HUES6 (cell line): ENCODE measurements around the gene HOXC9.

Experiments used
- H3K27ac ChIP-seq: 2 replicates; pipeline ENCODE4 v1.7.0; 2013; ENCODE audit warnings: low read depth, mild to moderate bottlenecking, low read length, inconsistent platforms
- H3K27me3 ChIP-seq: 2 replicates; pipeline ENCODE4 v1.6.1; 2013; ENCODE audit warnings: low read length; ENCODE audit not compliant: control insufficient read depth, insufficient read depth
- H3K36me3 ChIP-seq: 2 replicates; pipeline ENCODE4 v1.6.1; 2013; ENCODE audit warnings: low read length; ENCODE audit not compliant: control insufficient read depth, insufficient read depth
- H3K4me1 ChIP-seq: 2 replicates; pipeline ENCODE4 v1.6.1; 2013; ENCODE audit warnings: low read length; ENCODE audit not compliant: control insufficient read depth, insufficient read depth
- H3K4me3 ChIP-seq: 2 replicates; pipeline ENCODE4 v1.5.1; 2013; ENCODE audit warnings: low read depth, low read length
- H3K9ac ChIP-seq: one replicate; pipeline ENCODE4 v1.6.1; 2013; ENCODE audit warnings: mild to moderate bottlenecking, low read length
- H3K9me3 ChIP-seq: 2 replicates; pipeline ENCODE4 v1.6.1; 2013; ENCODE audit warnings: low read depth, low read length; ENCODE audit not compliant: control insufficient read depth, insufficient read depth

HOXC9 gene

DNA sequence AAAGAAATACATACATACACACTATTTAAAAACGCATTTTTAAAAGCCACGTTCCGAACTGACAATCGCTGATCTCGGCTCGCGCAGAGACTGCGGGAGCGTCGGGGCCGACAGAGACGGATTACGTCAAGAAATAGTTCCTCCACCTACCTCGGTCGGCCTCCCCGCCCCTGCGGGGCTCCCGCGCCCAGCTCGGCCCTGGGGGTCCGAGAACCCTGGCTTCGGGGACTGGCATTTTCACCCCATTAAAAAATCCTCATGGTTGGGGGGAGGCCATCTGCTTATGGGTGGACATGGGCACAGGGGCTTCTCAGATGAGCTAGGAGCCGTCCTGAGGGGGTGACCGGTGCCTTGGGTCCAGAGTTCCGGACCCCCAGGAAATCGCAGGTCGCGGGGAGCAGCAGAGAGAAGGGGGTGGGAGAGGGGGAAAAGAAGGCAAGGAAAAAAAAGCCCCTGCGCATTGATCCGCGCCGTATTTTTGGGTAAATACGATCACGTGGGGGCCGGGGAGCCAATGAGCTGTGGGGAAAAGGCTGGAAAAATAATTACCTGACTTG is 324 bp upstream of the HOXC9 start:
- H3K36me3 ChIP-seq = no peaks in the 10 kb centered on the region
- H3K27ac ChIP-seq = no peak overlapping the region
- H3K9me3 ChIP-seq = no peaks in the 10 kb centered on the region
- peaks cover 100% of the 10 kb centered on the region for H3K27me3 ChIP-seq
- peak overlapping the region; percentile 85 for H3K9ac ChIP-seq
- H3K4me1 ChIP-seq = peaks cover 5% of the 10 kb centered on the region; the same call in 1 of the 2 replicates
- H3K4me3 ChIP-seq = peak overlapping the region; percentile 55

DNA sequence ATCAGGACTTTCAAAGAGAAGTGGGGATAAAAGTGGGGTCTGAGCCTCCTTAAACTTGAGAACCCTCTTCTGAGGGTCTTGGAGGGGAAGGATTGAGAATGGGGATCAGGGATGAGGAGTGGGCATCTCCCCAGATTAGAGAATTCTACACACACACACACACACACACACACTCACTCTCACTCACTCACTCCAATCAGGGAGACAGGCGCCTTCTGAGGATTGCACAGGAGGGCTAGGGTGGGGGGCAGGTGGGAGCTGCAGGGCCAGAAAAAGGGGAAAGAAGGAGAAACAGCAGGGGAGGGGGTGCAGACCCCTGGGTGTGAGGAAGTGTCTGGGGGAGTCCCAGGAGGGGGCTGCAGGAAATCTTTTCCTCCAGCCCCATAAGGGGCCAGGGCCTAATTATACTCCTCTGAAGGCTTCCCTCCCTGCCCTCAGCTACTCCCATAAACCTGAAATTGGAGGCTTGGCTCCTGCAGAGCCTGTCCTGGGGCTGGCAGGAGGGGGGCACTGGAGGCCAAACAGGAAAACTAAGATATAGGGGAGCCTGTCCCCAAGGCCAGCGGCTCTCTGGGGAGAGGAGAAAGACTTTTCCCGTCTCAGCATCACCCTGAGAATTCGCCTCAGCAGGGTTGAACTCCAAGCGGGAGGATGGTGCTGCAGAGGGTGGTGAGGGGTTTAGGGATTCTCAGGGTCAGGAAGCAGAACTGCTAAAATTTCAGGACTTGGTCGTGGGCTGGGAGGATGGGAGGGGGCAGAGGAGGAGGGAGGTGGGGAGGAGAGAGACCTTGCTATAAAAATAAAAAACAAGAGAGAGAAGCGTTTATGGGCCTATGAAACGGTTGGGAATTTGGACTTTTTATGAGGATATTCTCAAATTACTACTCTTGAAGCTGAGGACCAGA is 1.6 kb downstream of the HOXC9 start:
- Histone ChIP-seq H3K36me3 (no peaks in the 10 kb centered on the region), H3K4me3 (peak overlapping the region; percentile 14; the same call in 1 of the 2 replicates), H3K4me1 (peaks cover 3% of the 10 kb centered on the region; the same call in 1 of the 2 replicates), H3K27ac (no peak overlapping the region), H3K9me3 (no peaks in the 10 kb centered on the region), H3K9ac (peak overlapping the region; percentile 85), H3K27me3 (peaks cover 100% of the 10 kb centered on the region)

DNA sequence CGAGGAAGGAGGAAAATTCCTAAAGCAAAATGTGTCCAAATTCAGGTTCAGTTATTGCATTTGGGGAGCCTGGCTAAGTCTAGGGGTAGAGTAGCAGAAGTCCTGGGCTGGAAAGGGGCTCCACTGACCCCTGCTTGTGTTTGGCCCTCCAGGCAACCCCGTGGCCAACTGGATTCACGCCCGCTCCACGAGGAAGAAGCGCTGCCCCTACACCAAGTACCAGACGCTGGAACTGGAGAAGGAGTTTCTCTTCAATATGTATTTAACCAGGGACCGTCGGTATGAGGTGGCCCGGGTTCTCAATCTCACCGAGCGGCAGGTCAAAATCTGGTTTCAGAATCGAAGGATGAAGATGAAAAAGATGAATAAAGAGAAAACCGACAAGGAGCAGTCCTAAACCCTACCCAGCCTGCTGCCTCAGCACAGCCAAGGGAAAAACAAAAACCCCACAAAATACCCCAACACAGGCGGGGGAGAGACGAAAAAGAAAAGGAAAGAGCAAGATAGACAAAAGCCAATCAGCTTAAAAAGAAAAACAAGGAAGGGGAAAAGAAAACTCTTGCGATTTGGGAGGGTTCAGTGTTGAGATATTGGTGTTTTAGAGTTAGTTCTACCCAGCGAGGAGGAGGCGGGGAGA is 2.4 kb downstream of the HOXC9 start:
- Histone ChIP-seq H3K36me3 (no peaks in the 10 kb centered on the region), H3K27me3 (peaks cover 100% of the 10 kb centered on the region), H3K4me3 (no peak overlapping the region), H3K9me3 (no peaks in the 10 kb centered on the region), H3K27ac (no peak overlapping the region), H3K9ac (peak overlapping the region; percentile 71), H3K4me1 (peaks cover 3% of the 10 kb centered on the region; the same call in 1 of the 2 replicates)

DNA sequence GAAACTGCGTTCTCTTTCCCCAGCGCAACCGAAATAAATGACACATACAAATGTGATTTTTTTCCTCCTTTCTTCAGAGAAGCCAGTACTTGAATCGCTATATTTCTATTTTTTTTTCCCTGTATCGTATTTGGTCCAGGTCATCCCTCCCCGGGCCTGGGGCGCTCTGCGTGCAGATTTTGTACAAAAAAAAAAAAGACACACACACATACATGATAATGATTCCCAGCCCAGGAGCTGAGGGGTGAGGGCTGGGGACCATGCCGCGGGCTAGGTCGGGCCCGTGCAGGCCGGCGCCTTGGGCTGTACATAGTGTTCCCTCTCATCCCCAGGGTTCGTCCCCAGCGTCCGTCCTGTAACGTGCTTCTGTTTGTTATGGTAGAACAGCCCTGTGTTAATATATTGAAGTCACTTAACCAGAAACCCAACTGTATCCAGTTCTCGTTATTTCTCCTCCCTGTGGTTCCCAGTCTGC is 3.0 kb downstream of the HOXC9 start:
- Histone ChIP-seq H3K4me1 (peaks cover 3% of the 10 kb centered on the region; the same call in 1 of the 2 replicates), H3K27ac (no peak overlapping the region), H3K36me3 (no peaks in the 10 kb centered on the region), H3K4me3 (no peak overlapping the region), H3K27me3 (peaks cover 100% of the 10 kb centered on the region), H3K9ac (peak overlapping the region; percentile 71), H3K9me3 (no peaks in the 10 kb centered on the region)

DNA sequence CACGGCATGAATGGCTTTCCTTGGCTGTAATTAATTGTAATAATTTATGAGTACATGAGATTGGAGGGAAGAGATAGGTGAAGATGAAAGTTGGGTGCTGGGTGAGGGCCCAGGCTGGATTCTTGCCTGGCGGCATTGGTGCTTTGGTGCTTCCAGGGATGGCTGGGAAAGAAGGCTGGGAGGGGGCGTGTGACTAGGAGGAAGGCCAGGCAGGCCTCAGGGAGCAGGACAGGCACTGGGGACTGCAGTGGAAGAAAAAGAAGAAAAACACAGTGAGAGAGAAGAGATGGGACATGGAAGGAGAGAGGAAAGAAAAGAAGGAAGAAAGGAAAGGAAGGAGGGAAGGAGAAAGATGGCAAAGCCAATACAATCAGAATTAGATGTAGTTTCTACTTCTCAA is 3.7 kb downstream of the HOXC9 start:
- Histone ChIP-seq H3K9ac (peak overlapping the region; percentile 75), H3K4me3 (no peak overlapping the region), H3K4me1 (peaks cover 3% of the 10 kb centered on the region; the same call in 1 of the 2 replicates), H3K27me3 (peaks cover 100% of the 10 kb centered on the region), H3K9me3 (no peaks in the 10 kb centered on the region), H3K27ac (no peak overlapping the region), H3K36me3 (no peaks in the 10 kb centered on the region)

DNA sequence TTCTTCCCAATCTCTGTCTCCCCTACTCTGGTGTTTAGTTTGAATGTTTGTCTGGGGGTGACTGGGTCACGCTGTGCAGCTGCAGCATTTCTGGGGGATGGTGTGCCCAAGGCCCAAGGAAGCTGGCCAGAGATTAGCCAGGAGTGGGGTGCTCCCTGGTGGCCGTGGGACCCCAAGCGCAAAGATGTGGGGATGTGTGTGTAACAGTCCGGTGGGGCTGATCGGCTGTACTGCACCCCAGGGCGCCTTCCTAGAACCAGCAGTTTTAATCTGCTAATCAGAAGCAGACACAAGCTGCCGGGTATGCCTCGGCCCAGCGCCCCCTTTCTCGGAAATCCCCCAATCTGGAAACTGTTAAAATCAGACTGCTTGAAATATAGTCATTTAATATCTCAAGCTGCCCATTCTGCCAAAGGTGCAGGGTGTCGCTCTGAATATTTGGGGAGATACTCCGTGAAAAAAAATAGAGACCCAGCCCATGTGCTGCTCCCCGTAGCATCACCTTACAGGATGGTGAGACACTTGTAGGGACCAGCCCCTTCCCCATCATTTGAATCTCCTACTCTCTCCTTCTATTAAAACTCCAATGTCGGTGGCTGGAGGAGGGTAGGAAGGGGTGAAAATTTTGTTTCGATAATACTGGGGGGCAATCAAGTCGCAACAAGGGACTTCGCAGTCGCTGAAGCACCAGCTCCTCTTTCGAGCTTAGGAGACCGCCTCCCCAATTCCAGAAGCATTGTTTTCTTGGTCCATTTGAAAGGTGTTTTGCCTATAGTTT is 4.3 kb downstream of the HOXC9 start:
- Histone ChIP-seq H3K4me1 (peaks cover 3% of the 10 kb centered on the region; the same call in 1 of the 2 replicates), H3K27me3 (peaks cover 100% of the 10 kb centered on the region), H3K9ac (peak overlapping the region; percentile 75), H3K4me3 (no peak overlapping the region; the same call in 1 of the 2 replicates), H3K27ac (no peak overlapping the region), H3K9me3 (no peaks in the 10 kb centered on the region), H3K36me3 (no peaks in the 10 kb centered on the region)

DNA sequence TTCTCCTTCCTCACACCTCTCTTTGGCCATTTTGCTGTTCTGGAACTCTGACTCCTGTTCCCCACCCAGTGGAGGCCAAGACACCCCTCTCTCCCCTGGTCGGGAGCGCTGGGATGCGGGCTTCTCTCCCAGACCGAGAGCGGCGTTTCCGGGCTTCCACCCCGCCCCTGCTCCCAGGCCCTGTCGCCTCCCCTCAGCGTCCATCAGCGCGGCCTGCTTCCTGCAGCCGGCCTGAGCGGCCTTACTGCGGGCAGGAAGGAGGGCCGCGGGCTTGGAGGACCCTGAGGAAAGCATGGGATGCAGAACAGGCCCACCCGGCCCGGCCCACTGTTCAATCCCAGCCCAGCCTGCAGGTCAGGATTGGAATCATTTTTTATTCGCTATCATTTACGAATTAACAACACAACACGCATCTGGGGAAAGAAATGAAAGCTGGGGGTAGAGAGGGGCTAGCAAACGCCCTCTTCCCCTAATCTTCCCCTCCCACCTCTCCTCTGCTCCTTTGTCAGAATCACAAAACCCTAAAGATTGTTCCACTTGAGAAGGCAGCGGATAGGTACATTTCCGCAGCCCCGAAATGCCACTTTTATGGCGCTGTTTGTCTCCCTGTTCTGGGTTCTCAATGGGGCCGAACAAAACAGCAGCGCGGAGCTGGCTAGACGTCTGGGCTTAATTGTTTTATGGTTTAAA is 5.0 kb downstream of the HOXC9 start:
- Histone ChIP-seq H3K4me1 (peaks cover 3% of the 10 kb centered on the region; the same call in 1 of the 2 replicates), H3K4me3 (peak overlapping the region; percentile 28; the same call in 1 of the 2 replicates), H3K9ac (peak overlapping the region; percentile 91), H3K36me3 (no peaks in the 10 kb centered on the region), H3K9me3 (no peaks in the 10 kb centered on the region), H3K27me3 (peaks cover 100% of the 10 kb centered on the region), H3K27ac (no peak overlapping the region)

DNA sequence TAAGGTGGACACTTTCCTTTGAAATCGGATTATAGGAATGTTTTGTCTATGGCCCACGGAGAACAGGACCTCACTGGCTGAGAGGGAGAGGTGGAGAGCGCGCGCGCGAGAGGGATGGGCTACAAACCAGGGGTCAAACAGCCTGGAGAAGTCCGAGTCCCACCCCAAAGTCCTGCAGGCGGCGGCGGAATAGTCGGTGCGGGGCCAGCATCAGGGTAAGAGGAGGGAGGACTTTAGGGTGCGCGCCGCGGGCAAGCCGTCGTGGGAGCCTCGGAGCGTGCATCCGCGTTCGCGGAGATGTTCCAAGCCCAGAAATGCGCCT is 5.5 kb downstream of the HOXC9 start:
- H3K4me1 ChIP-seq = peaks cover 3% of the 10 kb centered on the region; the same call in 1 of the 2 replicates
- no peak overlapping the region; the same call in 1 of the 2 replicates for H3K27ac ChIP-seq
- H3K9me3 ChIP-seq = no peaks in the 10 kb centered on the region
- H3K27me3 ChIP-seq = peaks cover 100% of the 10 kb centered on the region
- peak overlapping the region; percentile 28; the same call in 1 of the 2 replicates for H3K4me3 ChIP-seq
- H3K36me3 ChIP-seq = no peaks in the 10 kb centered on the region
- H3K9ac ChIP-seq = peak overlapping the region; percentile 91

DNA sequence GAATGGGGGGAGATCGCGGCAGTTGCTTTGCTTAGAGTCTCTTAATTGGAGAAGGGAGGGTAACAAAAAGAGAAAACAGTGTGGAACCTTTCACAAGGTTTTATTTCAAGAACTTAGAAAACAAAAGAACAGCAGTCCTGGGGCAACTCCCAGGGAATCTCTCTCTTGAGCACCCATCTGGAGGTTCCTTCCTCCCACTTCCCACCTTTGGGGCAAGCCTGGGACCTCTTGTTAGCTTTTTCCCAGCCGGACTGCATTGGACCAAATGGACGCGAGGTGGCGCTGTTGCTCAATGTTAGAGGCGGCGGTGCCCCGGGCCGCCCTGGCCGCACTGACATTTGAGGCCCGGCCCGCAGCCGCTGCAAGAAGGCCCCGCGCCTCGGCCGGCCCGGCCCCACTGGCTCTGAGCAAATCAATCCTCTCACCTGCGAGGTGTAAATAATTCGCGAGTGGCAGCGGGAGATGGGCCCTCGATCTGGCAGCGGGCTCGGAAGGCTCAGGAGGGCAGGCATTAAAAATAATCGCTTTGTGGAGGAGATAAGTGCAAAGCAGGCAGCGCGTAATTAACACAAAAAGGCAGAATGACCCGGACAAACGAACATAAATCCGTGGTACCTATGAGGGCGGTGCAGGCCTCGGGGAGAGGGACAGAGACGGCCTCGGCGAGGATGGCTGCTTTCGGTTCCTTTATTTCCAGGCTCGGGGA is 6.0 kb downstream of the HOXC9 start:
- H3K4me1 ChIP-seq = peaks cover 3% of the 10 kb centered on the region; the same call in 1 of the 2 replicates
- no peaks in the 10 kb centered on the region for H3K9me3 ChIP-seq
- peak overlapping the region; percentile 34; the same call in 1 of the 2 replicates for H3K4me3 ChIP-seq
- H3K9ac ChIP-seq = peak overlapping the region; percentile 91
- H3K36me3 ChIP-seq = no peaks in the 10 kb centered on the region
- H3K27me3 ChIP-seq = peaks cover 100% of the 10 kb centered on the region
- H3K27ac ChIP-seq = no peak overlapping the region; the same call in 1 of the 2 replicates
